ENCODE data around the gene LBH. TPM values are rescaled to one million over a fixed set of nuclear protein-coding genes. Genes with fewer than 3 reads are reported as not detected.

LBH gene
- total RNA-seq, 2 experiments from 2014 or later: 127 to 130 TPM

- ATAC-seq: no peak
- no peak for TF ChIP-seq CTCF (IDR thresholded peaks at IDR 0.05)
- CTCF ChIA-PET: interaction anchor here (0.8 to 1.9 kb wide), 7 partner anchors 9 to 494 kb away, joined by 3 to 12 read pairs (median 5); no protein-coding TSS in a partner anchor
- Mint-ChIP-seq H3K4me1 (ENCODE audit: low read depth) (peaks cover 19% of the 10 kb centered on the region), H3K9me3 (no peaks in the 10 kb centered on the region), H3K27ac (no peak overlapping the region), H3K36me3 (ENCODE audit: low read depth) (no peaks in the 10 kb centered on the region), H3K4me3 (no peak overlapping the region), H3K27me3 (no peaks in the 10 kb centered on the region)
- POLR2A ChIA-PET: interaction anchor here (0.9 to 1.5 kb wide), 8 partner anchors 9 to 154 kb away, joined by 3 to 7 read pairs (median 4); no protein-coding TSS in a partner anchor
- no peak for DNase-seq
- intact Hi-C loops (cut with micrococcal nuclease): no loop called here
Observed at GRCh38 chr2:30217644-30218337, 13.5 kb upstream of the LBH start.

GRCh38 chr2:30218338-30218713, 13.0 kb upstream of the LBH start:
- Mint-ChIP-seq H3K27me3 (no peaks in the 10 kb centered on the region), H3K4me3 (no peak overlapping the region), H3K4me1 (ENCODE audit: low read depth) (peaks cover 24% of the 10 kb centered on the region), H3K36me3 (ENCODE audit: low read depth) (no peaks in the 10 kb centered on the region), H3K9me3 (no peaks in the 10 kb centered on the region), H3K27ac (no peak overlapping the region)
- ChIA-PET POLR2A (interaction anchor here (1.2 to 1.3 kb wide), 2 partner anchors 11 to 50 kb away, joined by 3 to 4 read pairs; no protein-coding TSS in a partner anchor), CTCF (interaction anchor here (1.4 to 1.9 kb wide), 2 partner anchors 10 to 14 kb away, joined by 5 to 12 read pairs; no protein-coding TSS in a partner anchor)
- DNase-seq (no peak), ATAC-seq (no peak)
- TF ChIP-seq CTCF (IDR thresholded peaks at IDR 0.05): no peak
- intact Hi-C loops (cut with micrococcal nuclease): no loop called here

- ATAC-seq: no peak
- no peak overlapping the region for H3K4me3 Mint-ChIP-seq
- ChIA-PET CTCF (interaction anchor here (1.4 kb wide), 1 partner anchor 10 kb away, joined by 12 read pairs; no protein-coding TSS in a partner anchor), POLR2A (interaction anchor here (1.2 to 1.4 kb wide), 3 partner anchors 11 to 153 kb away, joined by 3 to 4 read pairs (median 3); no protein-coding TSS in a partner anchor)
- no peaks in the 10 kb centered on the region for H3K9me3 Mint-ChIP-seq
- intact Hi-C loops (cut with micrococcal nuclease): no loop called here
- no peaks in the 10 kb centered on the region for H3K36me3 Mint-ChIP-seq (ENCODE audit: low read depth)
- no peak for DNase-seq
- TF ChIP-seq CTCF (IDR thresholded peaks at IDR 0.05): no peak
- no peak overlapping the region for H3K27ac Mint-ChIP-seq
- H3K27me3 Mint-ChIP-seq: no peaks in the 10 kb centered on the region
- peaks cover 29% of the 10 kb centered on the region for H3K4me1 Mint-ChIP-seq (ENCODE audit: low read depth)
Observed at GRCh38 chr2:30218814-30219213, 12.5 kb upstream of the LBH start.

- Mint-ChIP-seq H3K4me1 (ENCODE audit: low read depth) (peaks cover 40% of the 10 kb centered on the region), H3K36me3 (ENCODE audit: low read depth) (no peaks in the 10 kb centered on the region), H3K4me3 (no peak overlapping the region), H3K27ac (no peak overlapping the region), H3K27me3 (no peaks in the 10 kb centered on the region), H3K9me3 (no peaks in the 10 kb centered on the region)
- no peak for DNase-seq
- ChIA-PET POLR2A (interaction anchor here (1.4 kb wide), 1 partner anchor 152 kb away, joined by 3 read pairs; no protein-coding TSS in a partner anchor), CTCF (interaction anchor here (1.1 to 2.9 kb wide), 3 partner anchors 8 to 55 kb away, joined by 5 to 15 read pairs (median 13); no protein-coding TSS in a partner anchor)
- no peak for TF ChIP-seq CTCF (IDR thresholded peaks at IDR 0.05)
- intact Hi-C loops (cut with micrococcal nuclease): no loop called here
- no peak for ATAC-seq
Observed at GRCh38 chr2:30219886-30220875, 11.2 kb upstream of the LBH start.
